Measurements from ENCODE around the gene CTIF.

CTIF gene

DNA sequence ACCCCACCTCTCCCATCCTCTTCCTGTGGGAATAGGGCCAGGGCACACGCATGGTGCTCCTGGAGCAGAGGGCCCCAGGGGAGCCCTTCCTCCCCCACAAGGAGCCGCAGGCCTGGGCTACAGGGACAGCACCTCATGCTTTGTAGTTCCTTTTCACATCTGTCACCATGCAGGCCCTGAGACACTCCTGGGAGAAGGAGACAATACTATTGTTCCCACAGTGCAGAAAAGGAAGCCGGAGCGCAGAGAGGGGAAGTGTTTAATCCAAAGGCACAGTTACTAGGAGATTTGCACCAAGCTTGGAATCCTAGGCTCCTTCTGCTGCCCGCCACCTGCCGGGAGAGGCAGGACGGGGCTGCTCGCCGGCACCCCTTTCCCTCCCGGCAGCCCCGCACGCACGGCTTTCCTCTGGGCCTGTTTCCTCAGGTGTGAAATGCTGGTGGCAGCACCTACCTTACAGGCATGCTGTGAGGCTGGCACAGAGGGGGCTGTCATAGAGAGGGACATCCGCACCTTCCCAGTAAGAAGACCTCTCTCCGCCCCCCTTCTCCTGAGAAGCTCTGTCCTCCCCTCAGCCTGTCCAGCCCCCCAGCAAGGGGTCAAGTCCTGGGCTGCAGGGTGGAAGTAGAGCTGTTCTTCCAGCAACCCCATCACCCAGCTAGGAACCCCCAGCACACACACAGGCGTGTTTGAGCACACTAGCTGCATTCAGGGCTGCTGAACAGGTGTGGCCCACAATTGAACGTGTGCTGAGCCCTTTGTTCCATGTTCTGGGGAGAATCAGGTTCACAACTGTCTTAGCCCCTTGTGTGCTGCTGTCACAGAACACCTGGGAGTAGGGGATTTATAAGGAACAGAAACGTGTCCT lies 349.3 kb downstream of the CTIF start:
- in situ Hi-C loops (cut with HindIII; ENCODE audit: low sequenced_read_pairs) = no loop called here

DNA sequence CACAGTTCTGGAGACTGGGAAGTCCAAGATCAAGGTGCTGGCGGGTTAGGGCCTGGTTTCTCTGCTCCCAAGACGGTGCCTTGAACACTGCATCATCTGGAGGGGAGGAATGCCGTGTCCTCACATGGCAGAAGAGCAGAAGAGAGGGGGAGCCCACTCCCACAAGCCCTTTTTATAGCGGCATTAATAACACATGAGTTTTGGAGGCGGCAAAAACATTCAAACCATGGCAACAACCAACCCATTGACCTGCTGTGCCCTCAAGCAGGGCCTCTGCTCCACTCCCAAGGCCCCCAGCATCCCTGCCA lies 349.9 kb downstream of the CTIF start:
- in situ Hi-C loops (cut with HindIII; ENCODE audit: low sequenced_read_pairs) = no loop called here

DNA sequence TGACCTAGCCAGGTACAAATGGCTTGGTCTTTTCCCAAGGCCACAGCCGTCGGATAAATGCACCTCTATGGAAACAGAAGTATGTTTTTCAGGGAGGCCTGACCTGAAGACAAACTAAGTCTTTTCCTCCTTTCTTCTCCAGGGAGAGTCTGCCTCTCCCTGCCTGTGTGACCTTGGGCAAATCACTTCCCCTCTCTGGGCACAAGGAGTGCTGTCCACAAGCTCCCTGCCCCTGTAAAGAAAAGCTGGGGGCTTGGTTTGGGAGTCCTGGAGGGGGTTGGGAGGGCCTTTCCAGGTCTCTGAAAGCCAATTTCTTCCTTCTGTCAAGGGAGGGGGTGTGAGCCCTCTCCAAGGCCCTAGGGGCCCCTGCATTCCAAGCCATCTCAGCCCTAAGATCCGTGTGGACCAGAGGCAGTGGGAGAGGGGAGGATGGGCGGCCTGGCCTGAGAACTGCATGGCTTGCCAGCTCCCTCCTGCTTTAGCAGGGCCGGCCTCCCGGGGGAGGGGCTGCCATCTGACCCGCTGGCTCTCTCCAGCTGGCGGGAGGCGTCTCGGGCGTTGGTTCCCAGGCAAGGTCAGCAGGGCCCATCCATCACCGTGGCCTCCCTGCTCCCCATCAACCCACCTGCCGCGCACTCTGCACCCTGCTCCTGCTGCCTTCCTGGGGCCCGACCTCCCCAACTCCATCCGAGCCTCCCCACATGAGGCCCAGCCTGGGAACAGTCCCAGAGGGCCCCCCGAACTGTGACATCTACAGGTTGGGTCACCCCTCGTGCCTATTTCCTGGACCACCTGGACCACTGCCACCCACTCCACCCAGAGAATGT lies 350.5 kb downstream of the CTIF start:
- in situ Hi-C loops (cut with HindIII; ENCODE audit: low sequenced_read_pairs) = no loop called here

DNA sequence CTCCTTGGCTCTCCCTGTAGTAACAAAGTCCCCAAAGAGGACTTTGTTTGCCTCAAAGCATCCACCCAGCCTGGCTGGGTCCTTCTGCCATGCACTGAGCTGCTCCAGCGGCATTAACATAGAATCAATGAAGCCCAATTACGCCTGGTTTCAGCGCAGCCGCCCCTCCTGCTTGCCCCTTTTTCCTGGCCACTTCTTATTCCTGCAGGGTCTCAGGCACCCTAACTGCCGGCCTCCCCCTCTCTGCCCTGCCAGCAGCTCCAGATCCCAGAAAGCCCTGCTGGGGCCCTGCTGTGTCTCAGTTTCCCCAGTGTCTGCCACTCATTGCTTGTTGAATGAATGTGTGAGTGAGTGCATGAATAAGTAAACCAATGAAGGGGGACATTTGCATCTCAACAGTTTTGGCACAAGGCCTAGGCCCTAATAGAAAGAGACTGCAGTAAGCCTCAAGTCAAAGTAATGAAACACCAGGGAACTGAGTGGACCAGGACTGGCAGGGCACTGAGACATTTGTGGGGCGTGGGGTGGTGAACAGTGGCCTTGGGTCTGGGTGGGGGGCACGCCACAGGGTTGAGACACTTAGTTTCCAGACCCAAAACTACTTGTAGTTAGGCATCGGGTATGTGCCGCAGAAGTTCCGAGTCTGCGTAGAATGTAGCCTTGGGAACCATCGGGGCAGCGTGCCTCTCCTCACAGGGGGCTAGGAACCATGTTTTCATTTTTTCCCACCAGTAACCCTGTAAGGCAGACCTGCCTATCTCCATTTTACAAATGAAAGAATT lies 351.3 kb downstream of the CTIF start:
- in situ Hi-C loops (cut with HindIII; ENCODE audit: low sequenced_read_pairs) = no loop called here

DNA sequence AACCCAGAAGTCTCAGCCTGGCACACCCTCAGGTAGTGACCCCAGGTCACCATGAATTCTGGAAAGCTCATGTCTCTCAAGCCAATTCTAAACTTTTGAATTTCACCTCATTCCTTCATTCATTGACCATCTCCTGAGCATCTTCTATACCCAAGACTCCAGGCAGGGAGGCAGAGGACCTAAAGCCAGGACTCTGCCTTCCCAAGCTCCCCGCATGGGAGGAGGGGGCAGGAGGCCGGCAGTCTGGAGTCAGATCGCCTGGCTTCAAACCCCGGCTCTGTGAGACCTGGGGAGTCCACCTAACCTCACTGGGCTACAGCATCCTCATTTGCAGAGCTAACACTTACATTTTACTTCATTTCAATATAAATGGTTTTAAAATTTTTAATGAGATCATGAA lies 352.9 kb downstream of the CTIF start:
- in situ Hi-C loops (cut with HindIII; ENCODE audit: low sequenced_read_pairs) = no loop called here

DNA sequence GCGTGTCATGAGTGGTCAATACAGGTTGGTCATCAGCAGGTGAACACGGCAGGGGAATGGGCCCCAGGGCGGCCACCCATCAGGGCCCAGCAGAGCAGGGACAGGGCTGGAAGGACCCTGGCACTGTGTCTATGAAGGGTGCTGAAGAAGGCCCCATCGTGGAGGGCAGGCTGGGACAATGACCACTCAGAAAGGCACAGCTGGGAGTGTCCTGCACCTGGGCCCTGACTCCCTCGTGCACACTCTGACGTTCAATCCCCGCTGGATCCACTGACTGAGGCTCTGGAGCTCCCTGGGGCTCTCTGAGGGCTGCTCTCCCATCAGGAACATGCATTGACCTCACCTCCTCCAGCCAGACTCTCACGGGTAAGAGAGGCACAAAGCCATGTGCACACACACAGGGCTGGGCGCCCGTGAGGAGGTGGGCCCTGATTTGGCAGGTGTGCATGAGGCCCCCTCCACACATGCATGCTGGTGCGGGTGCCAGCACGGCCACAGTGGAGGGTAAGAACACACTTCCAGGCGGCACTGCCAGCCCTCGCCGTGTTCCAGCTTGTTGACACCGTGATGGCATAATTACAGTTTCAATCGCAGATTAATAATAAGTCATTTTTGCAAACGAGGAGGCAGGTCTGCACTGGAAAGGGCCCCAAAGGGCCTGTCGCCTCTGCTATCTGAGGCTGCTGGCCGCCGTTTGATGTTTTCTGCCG lies 353.5 kb downstream of the CTIF start:
- in situ Hi-C loops (cut with HindIII; ENCODE audit: low sequenced_read_pairs) = no loop called here

DNA sequence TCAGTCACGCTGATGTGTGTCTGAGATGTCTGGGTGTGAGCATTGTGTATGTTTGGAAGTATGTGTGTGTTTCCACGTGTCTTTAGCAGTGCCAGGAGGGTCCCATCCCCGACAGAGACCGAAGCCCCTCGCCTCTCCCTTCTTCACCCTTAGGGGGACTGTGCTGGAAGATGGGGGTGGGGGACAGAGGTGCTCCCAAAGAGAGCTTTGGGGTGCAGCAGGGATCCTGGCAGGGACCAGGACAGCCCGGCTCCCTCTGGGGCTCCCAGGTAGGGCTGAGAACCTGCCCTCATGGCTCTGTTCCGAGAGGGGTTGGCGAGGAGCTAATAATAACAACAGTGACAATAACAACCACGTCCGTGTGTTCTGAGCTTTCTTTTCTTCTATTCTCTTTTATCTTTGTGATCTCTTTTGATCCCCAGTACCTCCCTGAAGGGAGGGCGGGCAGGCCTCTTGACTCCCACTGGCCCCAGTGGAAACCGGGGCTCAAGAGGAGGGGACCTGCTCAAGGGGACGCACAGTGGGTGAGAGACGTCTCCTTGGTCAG lies 354.3 kb downstream of the CTIF start:
- in situ Hi-C loops (cut with HindIII; ENCODE audit: low sequenced_read_pairs) = no loop called here

DNA sequence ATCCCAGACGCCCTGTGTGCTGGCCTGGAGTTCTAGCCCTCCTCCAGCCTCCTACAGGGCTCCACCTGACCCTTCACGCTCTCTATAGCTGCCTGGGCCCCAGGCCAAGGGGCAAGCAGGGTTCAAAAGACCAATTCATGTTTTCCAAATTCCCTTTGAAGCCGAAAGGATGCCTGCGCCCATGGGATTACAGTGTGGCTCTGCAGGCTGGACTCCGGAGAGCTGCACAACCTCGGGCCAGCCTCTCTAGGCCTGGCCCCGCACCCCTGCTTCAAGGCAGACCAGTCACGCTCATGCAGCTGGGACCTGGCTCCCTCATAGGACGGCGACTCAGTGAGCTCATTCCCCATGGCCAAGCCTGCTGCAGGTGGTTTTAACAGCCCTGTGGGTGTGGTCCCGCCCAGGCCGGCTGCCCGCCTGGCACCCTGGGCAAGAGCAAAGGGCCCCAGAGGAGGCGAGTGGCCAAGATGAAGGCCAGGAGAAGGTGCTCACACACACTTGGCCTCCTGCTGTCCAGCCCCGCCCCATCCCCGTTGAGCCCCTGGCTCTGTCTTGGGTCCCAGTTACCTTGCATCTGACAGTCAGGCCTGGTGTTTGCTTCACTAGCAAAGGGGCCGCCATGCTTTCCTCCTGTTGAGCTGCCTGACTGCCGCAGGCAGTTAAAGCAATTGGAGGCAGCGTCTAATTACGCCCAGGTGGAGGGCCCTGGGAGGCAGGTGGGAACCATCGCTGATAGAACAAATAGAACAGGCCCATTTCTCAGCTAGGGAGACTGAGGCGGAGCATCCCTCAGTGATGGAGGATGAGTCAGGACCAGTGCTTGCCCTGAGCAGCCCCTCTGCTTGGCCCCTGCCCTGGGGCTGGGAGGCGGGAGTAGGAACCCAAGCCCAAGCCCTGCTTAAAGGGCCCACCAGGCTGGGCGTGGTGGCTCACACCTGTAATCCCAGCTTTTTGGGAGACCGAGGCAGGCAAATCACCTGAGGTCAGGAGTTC lies 355.1 kb downstream of the CTIF start:
- in situ Hi-C loops (cut with HindIII; ENCODE audit: low sequenced_read_pairs) = no loop called here

DNA sequence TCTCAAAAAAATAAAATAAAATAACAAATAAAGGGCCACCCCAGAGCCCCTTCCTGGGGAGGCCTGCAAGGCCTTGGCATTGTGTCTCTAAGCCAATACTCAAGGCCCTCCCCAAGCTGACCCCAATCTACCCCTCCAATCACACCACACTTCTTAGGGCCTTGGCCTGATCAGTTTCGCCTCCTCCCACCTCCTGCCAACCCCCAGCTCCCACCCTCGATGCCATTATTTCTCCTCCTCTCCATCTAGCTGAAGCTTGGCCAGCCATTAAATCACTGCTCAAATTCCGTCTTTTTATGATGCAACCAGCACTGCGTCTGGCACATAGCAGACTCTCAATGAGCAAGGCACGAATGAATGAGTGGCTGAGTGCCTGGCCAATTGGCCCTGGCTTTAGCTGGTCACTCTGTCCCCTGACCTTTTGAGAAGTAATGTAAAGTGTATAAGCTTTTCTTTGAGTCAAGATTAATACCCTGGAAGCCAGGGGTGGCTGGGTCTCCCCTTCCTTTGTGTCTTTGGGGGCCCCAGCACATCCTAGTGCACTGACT lies 356.0 kb downstream of the CTIF start:
- in situ Hi-C loops (cut with HindIII; ENCODE audit: low sequenced_read_pairs) = no loop called here

DNA sequence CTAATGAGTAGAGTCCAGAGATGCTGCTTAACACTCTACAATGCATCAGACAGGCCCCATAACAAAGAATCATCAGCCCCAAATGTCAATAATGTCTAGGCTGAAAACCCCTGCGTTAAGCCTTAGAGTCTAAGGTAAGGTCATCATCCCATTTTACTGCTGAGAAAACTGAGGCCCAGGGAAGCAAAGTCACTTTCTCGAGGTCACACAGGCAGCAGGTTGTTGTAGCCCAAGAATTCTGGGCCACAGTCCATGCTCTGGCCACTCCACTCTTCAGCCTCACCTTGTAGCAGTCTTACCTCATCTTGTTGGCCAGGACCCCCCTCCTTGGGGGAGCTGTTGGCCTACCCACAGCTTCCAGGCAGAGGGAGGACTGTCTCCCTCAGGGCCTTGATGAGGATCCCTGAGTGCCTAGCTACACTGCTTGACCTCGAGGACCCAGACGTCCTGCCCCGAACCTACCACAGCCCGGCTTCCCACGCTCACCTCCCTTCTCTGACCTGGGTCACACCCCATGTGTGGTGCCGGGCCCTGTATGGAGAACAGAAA lies 357.6 kb downstream of the CTIF start:
- in situ Hi-C loops (cut with HindIII; ENCODE audit: low sequenced_read_pairs) = no loop called here

DNA sequence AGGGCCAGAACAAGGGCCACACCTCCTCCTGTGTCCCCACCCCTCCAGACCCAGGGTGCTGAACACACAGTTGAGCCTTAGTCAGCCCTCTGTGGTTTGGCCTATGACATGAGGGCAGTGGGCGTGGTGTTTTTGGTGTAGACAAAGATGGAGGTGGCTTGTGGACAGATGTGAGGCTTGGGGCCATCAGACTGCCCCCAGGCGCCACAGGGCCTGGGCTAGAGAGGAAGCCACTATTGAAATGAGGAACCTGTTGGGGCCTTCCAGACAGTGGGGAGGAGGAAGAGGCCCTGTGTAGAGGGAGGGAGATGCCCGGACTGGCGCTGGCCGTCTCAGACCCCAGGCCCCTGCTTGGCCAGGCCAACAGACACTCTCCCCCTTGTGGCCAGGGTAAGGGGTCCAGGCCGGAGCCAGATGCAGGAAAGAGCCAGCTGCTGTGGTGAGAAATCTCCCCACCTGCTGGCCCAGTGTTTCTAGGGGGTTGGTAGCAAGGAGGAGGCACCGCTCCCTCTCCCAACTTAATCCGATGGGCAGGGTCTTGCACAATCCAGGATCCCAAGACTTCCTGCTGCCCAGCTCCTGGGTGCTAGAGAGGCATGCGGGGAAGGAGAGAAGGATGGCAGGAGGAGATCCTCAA lies 358.2 kb downstream of the CTIF start:
- in situ Hi-C loops (cut with HindIII; ENCODE audit: low sequenced_read_pairs) = no loop called here

DNA sequence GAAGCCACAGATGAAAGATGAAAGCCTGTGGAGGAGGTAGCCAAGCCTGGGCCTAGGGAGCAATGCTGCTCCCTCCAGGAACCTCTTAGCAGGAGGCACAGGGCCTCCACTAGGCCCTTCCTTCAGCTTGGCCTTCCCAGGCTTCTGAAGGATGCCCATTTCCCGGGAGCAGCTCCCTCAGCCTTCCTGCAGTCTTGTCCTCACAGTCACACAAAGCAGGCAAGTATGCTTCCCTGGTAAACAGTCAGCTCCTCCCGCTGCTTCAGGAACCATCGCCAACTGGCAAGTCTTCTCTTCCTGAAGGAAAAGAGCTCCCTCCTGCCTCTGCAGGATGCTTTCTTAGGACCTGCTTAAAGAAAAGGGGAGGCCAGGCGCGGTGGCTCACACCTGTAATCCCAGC lies 358.7 kb downstream of the CTIF start:
- in situ Hi-C loops (cut with HindIII; ENCODE audit: low sequenced_read_pairs) = no loop called here

DNA sequence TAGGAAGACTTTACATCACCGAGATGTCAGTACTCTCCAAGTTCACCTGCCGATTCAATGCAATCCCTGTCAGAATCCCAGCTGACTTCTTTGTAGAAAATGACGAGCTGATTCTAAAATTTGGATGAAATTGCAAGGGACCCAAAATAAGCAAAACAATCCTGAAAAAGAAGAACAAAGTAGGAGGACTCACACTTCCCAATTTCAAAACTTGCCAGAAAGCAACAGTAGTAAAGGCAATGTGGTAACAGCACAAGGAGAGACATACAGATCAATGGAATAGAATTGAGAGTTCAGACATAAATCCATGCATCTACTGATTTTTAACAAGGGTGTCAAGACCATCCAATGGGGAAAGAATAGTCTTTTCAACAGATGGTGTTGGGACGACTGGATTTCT lies 359.7 kb downstream of the CTIF start:
- in situ Hi-C loops (cut with HindIII; ENCODE audit: low sequenced_read_pairs) = no loop called here

DNA sequence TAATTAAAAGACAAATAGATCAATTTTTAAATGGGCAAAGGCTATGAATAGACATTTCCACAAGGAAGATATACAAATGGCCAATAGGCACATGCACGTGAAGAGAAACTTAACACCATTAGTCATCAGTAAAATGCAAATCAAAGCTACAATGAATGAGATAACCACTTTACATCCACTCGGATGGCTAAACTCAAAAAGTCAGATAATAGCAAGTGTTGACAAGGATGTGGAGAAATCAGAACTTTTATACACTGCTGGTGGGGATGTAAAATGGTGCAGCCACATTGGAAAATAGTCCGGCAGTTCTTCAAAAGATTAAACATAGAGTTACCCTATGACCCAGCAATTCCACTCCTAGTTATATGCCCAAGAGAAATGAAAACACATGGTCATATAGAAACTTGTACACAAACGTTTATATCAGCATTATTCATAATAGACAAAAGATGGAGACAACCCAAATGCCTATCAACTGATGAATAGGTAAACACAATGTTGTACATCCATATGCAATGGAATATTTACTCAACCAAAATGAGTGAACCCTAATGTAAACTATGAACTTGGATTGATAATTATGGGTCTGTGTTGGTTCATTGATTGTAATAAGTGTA lies 360.8 kb downstream of the CTIF start:
- in situ Hi-C loops (cut with HindIII; ENCODE audit: low sequenced_read_pairs) = no loop called here

DNA sequence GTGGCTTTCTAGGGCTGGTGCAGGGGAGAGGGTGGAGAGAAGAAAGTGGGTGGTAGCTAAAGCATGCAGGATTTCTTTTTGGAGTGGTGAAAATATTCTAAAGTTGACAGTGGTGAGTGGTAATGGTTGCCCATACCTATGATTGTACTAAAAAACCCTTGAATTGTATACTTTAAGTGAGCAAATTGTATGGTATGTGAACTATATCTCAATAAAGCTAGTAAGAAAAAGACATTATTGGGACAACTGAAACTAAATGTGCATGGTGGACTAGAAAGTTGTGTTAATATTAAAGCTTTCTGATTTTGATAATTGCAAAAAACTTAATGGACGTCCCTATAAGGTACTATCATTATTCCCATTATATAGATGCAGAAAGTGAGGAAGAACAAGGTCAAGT lies 361.6 kb downstream of the CTIF start:
- in situ Hi-C loops (cut with HindIII; ENCODE audit: low sequenced_read_pairs) = no loop called here

DNA sequence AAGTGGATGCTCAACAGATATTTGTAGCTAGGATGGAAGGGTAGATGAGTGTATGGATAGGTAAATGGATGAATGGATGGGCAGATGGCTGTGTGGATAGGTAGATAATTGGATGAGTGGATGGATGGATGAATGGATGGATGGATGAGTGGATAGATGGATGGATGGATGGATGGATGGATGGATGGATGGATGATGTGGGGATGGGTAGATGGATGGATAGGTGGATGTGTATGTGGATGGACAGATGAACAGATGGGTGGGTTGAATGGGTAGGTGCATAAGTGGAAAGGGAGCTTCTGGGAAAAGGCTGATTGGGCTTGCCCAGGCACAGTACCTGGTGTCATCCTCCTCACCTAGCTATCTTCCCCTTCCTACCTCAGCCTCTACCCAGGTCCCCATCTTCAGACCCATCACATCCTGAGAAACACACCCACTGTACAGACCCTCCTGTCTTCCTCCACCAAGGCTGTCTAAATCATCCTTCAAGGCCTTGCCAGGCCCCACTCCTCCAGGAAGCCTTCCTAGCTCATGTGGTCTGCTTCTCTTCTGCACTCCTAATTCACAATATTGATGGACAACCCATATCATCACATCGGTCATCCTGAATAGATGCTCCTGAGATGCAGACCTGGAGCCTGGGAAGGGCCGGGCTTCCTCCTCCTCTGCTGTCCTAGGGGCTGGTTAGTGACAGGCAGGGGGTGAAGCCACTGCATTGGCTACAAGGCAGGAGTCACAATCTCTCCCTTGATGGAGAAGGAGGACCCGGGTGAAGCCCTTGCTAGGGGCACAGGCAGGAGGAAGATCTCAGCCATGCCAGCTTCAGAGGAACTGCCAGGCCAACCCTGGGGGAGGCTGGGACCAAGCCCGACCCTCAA lies 362.6 kb downstream of the CTIF start:
- in situ Hi-C loops (cut with HindIII; ENCODE audit: low sequenced_read_pairs) = no loop called here

Data from DLD1 (cell line).